Tibial nerve (tissue), 4 donors: ENCODE measurements around the gene ERICH6.

ENCODE experiments used
- EP300 ChIP-seq, 2 donors: sonication (generic); formaldehyde crosslinking; IDR thresholded peaks; one replicate each; pipeline ENCODE4 v1.6.1; 2017; ENCODE audit warnings: antibody characterized with exemption in 2 of 2, mild to moderate bottlenecking in 1 of 2
- TF ChIP-seq, protein P1 (sequence below), 5 experiments: fragments of 200-600 bp in 3 of 5; fragments of 450-650 bp in 2 of 5; sonication (generic) in 3 of 5; IDR thresholded peaks; one replicate each; pipeline ENCODE4 v1.5.1; 2016 to 2019; ENCODE audit warnings: antibody characterized with exemption in 5 of 5, mild to moderate bottlenecking in 3 of 5, moderate library complexity in 2 of 5

DNA sequence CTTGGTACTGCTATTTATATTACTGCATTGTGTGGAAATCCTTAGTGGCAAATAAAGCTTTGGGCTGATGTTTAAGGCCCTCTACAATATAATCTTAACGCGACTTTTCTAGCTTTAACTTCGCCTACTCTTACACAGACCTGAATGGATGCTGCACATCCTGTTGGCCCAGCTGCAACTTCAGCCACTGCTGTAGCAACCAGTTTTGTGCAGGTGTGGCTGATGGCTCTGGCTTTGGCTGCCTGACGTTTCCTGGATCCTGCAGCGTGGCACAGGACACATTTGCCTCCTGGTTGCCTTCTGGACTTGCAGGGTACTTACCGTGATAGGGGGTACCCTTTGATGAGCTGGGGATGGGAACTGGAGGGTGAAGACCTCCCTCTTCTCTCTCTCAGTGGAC is 20.2 kb upstream of the ERICH6 start:
- TF ChIP-seq, protein P1, sequence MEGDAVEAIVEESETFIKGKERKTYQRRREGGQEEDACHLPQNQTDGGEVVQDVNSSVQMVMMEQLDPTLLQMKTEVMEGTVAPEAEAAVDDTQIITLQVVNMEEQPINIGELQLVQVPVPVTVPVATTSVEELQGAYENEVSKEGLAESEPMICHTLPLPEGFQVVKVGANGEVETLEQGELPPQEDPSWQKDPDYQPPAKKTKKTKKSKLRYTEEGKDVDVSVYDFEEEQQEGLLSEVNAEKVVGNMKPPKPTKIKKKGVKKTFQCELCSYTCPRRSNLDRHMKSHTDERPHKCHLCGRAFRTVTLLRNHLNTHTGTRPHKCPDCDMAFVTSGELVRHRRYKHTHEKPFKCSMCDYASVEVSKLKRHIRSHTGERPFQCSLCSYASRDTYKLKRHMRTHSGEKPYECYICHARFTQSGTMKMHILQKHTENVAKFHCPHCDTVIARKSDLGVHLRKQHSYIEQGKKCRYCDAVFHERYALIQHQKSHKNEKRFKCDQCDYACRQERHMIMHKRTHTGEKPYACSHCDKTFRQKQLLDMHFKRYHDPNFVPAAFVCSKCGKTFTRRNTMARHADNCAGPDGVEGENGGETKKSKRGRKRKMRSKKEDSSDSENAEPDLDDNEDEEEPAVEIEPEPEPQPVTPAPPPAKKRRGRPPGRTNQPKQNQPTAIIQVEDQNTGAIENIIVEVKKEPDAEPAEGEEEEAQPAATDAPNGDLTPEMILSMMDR (IDR thresholded peaks at IDR 0.05) = no peak
- TF ChIP-seq EP300 (IDR thresholded peaks at IDR 0.05) = no peak
